ENCODE results near the gene GDI1. TPM values are rescaled to one million over a fixed set of nuclear protein-coding genes. Genes with fewer than 3 reads are reported as not detected.
A peak's percentile ranks its signal among the peaks of the same experiment; 100 is the strongest.

The GDI1 gene
- total and polyA plus RNA-seq, 2 donors: 39.2 to 144 TPM

DNA sequence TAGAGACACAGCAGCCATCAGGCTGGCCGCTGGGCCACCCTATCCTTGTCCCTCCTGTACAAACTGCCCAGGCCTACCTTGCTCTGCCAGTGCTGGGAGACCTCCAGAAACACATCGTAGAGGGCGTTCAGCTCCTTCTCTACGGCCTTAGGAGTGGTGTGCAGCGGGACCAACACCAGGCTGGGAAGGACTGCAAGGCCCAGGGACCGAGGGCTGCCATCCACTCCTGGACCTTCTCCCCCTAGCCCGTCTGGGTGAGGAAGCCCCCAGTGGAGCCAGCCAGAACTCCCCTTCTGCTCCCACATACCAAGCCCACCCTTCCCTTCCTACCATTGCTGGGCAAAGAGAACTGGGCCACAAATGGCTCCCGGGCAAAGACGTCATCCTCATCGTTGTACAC lies 33.8 kb upstream of the GDI1 start:
- Histone ChIP-seq H3K27me3 (ENCODE audit: control insufficient read depth in 2 of 2, insufficient read depth in 1 of 2, low read length in 1 of 2) (no peaks in the 10 kb centered on the region), H3K4me1 (ENCODE audit: control insufficient read depth in 2 of 2, insufficient read depth in 2 of 2, low read length in 2 of 2) (peaks cover 0 to 11% of the 10 kb centered on the region in 2 donors), H3K27ac (ENCODE audit: low read depth in 1 of 2, low read length in 1 of 2) (no peak overlapping the region), H3K36me3 (ENCODE audit: control insufficient read depth in 2 of 2, insufficient read depth in 2 of 2, low read length in 1 of 2) (peaks cover 23 to 26% of the 10 kb centered on the region in 2 donors), H3K4me3 (ENCODE audit: low read length in 2 of 2) (no peak overlapping the region), H3K9me3 (ENCODE audit: control insufficient read depth in 2 of 2, insufficient read depth in 1 of 2, low read length in 1 of 2) (no peaks in the 10 kb centered on the region)
- no peak for DNase-seq (ENCODE audit: low read depth in 6 of 9, low spot score in 9 of 9)
- WGBS: 95% methylated on average over 10 of the region's 10 CpGs

DNA sequence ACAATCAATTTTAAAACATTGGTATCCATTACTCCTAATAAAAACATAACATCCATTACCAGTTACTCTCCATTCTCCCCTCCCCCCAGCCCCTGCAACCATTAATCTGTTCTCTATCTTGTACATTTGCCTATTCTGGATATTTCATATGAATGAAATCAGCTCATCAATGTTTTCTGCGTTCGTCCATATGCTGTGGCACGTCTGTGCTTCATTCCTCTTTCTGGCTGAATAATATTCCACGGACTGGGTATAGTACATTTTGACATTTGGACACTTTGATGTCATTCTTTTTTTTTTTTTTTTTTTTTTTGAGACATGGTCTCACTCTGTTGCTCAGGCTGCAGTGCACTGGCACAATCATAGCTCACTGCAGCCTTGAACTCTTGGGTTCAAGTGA lies 33.1 kb upstream of the GDI1 start:
- Histone ChIP-seq H3K4me3 (ENCODE audit: low read length in 2 of 2) (no peak overlapping the region), H3K27me3 (ENCODE audit: control insufficient read depth in 2 of 2, insufficient read depth in 1 of 2, low read length in 1 of 2) (no peaks in the 10 kb centered on the region), H3K36me3 (ENCODE audit: control insufficient read depth in 2 of 2, insufficient read depth in 2 of 2, low read length in 1 of 2) (peaks cover 23 to 25% of the 10 kb centered on the region in 2 donors), H3K4me1 (ENCODE audit: control insufficient read depth in 2 of 2, insufficient read depth in 2 of 2, low read length in 2 of 2) (peaks cover 0 to 14% of the 10 kb centered on the region in 2 donors), H3K9me3 (ENCODE audit: control insufficient read depth in 2 of 2, insufficient read depth in 1 of 2, low read length in 1 of 2) (no peaks in the 10 kb centered on the region), H3K27ac (ENCODE audit: low read depth in 1 of 2, low read length in 1 of 2) (no peak overlapping the region)
- DNase-seq (ENCODE audit: low read depth in 6 of 9, low spot score in 9 of 9): no peak
- 98% methylated on average over 4 of the region's 4 CpGs for WGBS

DNA sequence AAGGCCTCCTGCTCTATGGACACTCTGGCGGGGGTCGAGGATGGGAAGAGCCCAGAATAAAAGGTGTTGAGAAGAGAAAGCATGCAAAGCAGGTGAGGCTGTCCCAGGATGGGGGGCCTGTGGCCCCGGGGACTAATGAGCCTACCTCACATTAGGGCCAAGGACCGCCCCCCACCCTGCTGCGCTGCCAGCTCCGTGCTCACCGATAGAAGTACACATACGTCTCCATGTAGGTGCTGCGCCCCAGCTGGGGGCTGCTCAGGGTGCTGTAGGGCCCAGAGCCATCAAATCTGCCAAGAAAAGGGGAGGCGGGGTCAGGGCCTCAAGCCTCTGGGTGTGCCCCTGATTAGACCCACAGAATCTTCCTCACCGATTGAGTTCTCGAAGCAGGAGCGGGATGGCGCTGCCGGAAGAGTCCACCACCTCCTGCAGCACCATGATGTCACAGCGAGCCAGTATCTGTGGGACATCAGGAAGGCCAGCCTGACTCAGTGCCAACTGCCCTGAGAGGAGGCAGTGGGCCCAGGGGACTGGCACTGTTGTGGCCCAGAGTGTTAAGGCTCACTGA lies 32.2 kb upstream of the GDI1 start:
- no peak for DNase-seq (ENCODE audit: low read depth in 6 of 9, low spot score in 9 of 9)
- H3K27me3 ChIP-seq (ENCODE audit: control insufficient read depth in 2 of 2, insufficient read depth in 1 of 2, low read length in 1 of 2): no peaks in the 10 kb centered on the region
- H3K4me3 ChIP-seq (ENCODE audit: low read length in 2 of 2): no peak overlapping the region
- H3K36me3 ChIP-seq (ENCODE audit: control insufficient read depth in 2 of 2, insufficient read depth in 2 of 2, low read length in 1 of 2): peaks cover 16 to 18% of the 10 kb centered on the region in 2 donors
- H3K9me3 ChIP-seq (ENCODE audit: control insufficient read depth in 2 of 2, insufficient read depth in 1 of 2, low read length in 1 of 2): no peaks in the 10 kb centered on the region
- 97% methylated on average over 16 of the region's 16 CpGs for WGBS
- no peak overlapping the region for H3K27ac ChIP-seq (ENCODE audit: low read depth in 1 of 2, low read length in 1 of 2)
- H3K4me1 ChIP-seq (ENCODE audit: control insufficient read depth in 2 of 2, insufficient read depth in 2 of 2, low read length in 2 of 2): peaks cover 0 to 11% of the 10 kb centered on the region in 2 donors

DNA sequence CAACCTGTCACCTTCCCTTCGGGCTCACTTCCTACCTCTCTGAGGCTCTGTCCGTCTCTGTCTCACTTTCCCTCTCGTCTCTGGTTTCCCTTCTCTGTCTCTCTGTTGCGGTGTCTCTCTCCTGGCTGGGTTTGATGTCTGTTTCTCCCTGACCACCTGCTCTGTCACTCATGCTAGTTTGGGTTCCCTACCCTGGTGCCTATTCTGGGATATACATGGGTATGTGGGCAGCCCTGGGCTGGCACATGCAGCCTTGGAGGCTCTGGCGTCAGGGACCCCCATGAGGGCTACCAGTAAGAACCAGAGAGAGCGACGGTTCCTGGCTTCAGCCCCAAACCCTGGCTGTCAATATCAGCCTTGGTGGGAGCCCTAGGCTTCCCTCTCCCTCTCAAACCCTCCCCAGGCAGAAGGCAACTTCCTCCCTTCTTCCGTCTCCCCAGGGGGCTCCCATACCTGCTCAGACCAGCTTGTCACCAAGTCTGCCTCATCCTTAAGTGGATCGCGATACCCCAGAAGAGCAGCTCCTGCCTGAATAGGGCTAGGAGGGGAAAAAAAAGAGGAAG lies 28.2 kb upstream of the GDI1 start:
- Histone ChIP-seq H3K27me3 (ENCODE audit: control insufficient read depth in 2 of 2, insufficient read depth in 1 of 2, low read length in 1 of 2) (no peaks in the 10 kb centered on the region), H3K4me3 (ENCODE audit: low read length in 2 of 2) (peak overlapping the region; percentile 5 to 38), H3K36me3 (ENCODE audit: control insufficient read depth in 2 of 2, insufficient read depth in 2 of 2, low read length in 1 of 2) (peaks cover 4 to 5% of the 10 kb centered on the region in 2 donors), H3K4me1 (ENCODE audit: control insufficient read depth in 2 of 2, insufficient read depth in 2 of 2, low read length in 2 of 2) (peaks cover 0 to 16% of the 10 kb centered on the region in 2 donors), H3K9me3 (ENCODE audit: control insufficient read depth in 2 of 2, insufficient read depth in 1 of 2, low read length in 1 of 2) (no peaks in the 10 kb centered on the region), H3K27ac (ENCODE audit: low read depth in 1 of 2, low read length in 1 of 2) (no peak overlapping the region)
- whole genome bisulfite sequencing: 54% methylated on average over 10 of the region's 10 CpGs
- no peak for DNase-seq (ENCODE audit: low read depth in 6 of 9, low spot score in 9 of 9)

DNA sequence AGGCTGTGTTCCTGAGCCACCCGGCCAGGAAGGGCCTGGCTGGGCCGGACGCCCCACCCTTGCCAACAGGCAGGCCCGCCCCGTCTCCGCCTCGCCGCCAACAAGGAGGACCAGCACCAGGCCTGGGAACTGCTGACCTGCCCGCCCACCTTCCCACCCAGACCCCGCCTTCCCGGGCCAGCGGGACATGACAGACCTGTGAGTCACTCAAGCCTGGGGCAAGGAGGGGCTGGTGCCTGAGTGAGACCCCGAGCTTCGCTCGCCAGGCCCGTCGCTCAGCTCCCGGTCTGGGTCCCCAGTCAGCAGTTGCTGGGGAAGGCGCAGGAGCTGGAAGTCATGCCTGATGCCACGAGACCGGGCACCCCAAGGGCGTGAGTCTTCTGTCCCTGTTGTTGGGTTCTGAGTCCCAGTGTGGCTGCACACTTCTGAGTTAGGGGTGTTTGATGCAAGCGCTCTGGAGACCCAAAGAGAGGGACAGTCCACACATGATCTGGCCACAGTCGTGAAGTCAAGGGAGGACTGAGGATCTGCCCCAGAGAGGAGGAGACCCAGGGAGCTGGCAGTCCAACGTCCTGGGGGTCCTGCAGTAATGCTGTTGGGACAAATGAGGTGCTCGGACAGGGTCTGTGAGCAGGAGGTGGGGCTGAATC lies 27.6 kb upstream of the GDI1 start, which contains the start of gene DNASE1L1:
Gene DNASE1L1, minus strand, starts transcription at position 33 of the 650 bp plus-strand sequence. CDS start 3,686 bp downstream, outside the sequence.
- no peaks in the 10 kb centered on the region for H3K9me3 ChIP-seq (ENCODE audit: control insufficient read depth in 2 of 2, insufficient read depth in 1 of 2, low read length in 1 of 2)
- no peak within 1 kb of the TSS for H3K27ac ChIP-seq (ENCODE audit: low read depth in 1 of 2, low read length in 1 of 2)
- peaks cover 0 to 16% of the 10 kb centered on the region in 2 donors for H3K4me1 ChIP-seq (ENCODE audit: control insufficient read depth in 2 of 2, insufficient read depth in 2 of 2, low read length in 2 of 2)
- DNase-seq (ENCODE audit: low read depth in 6 of 9, low spot score in 9 of 9): no peak
- peak within 1 kb of the TSS; percentile 5 to 38 for H3K4me3 ChIP-seq (ENCODE audit: low read length in 2 of 2)
- peaks cover 4 to 5% of the 10 kb centered on the region in 2 donors for H3K36me3 ChIP-seq (ENCODE audit: control insufficient read depth in 2 of 2, insufficient read depth in 2 of 2, low read length in 1 of 2)
- WGBS: 35% methylated on average over 26 of the region's 26 CpGs
- H3K27me3 ChIP-seq (ENCODE audit: control insufficient read depth in 2 of 2, insufficient read depth in 1 of 2, low read length in 1 of 2): no peaks in the 10 kb centered on the region

DNA sequence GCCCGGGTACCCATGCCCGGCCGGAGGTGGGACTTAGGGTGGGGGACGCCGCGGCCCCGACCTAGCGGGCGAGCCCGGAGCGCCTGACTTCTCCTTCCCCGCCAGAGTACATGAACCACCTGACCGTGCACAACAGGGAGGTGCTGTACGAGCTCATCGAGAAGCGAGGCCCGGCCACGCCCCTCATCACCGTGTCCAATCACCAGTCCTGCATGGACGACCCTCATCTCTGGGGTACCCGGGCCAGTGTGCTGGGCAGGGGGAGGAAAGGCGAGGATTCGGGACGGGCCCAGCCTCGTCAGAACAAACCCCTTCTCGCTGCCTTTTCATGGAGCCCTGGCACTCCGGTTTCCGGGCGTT lies 25.0 kb upstream of the GDI1 start:
- peak in 2 of 9 donors; percentile 44 to 75 for DNase-seq (ENCODE audit: low read depth in 6 of 9, low spot score in 9 of 9)
- Histone ChIP-seq H3K9me3 (ENCODE audit: control insufficient read depth in 2 of 2, insufficient read depth in 1 of 2, low read length in 1 of 2) (no peaks in the 10 kb centered on the region), H3K27ac (ENCODE audit: low read depth in 1 of 2, low read length in 1 of 2) (peak overlapping the region; percentile 80 to 91), H3K27me3 (ENCODE audit: control insufficient read depth in 2 of 2, insufficient read depth in 1 of 2, low read length in 1 of 2) (no peaks in the 10 kb centered on the region), H3K4me3 (ENCODE audit: low read length in 2 of 2) (peak overlapping the region; percentile 58 to 61), H3K36me3 (ENCODE audit: control insufficient read depth in 2 of 2, insufficient read depth in 2 of 2, low read length in 1 of 2) (peaks cover 4 to 5% of the 10 kb centered on the region in 2 donors), H3K4me1 (ENCODE audit: control insufficient read depth in 2 of 2, insufficient read depth in 2 of 2, low read length in 2 of 2) (peaks cover 0 to 16% of the 10 kb centered on the region in 2 donors)
- under 1% methylated on average over 29 of the region's 29 CpGs for WGBS

DNA sequence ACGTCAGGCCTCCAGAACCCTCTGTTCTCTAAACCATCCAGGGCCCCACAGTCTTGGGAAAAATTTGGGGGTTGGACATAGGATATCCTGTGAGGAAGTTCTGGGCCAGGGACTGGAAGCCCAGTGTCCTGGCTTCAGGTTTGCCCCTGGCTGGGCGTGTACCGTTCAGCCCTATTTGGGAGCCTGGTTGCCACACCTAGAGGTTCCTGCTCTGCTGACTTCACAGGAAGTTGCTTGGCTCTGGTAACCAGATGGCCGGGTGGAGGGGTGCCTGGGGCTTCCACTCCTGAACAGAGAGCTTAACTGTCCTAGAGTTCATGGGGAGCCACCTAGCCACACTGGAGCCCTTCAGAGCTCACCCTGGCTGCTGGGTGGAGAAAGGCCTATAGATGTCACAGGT lies 24.5 kb upstream of the GDI1 start:
- WGBS: 8% methylated on average over 4 of the region's 4 CpGs
- Histone ChIP-seq H3K36me3 (ENCODE audit: control insufficient read depth in 2 of 2, insufficient read depth in 2 of 2, low read length in 1 of 2) (peaks cover 4 to 5% of the 10 kb centered on the region in 2 donors), H3K27ac (ENCODE audit: low read depth in 1 of 2, low read length in 1 of 2) (peak overlapping the region; percentile 80 to 91), H3K4me3 (ENCODE audit: low read length in 2 of 2) (peak overlapping the region; percentile 58 to 61), H3K9me3 (ENCODE audit: control insufficient read depth in 2 of 2, insufficient read depth in 1 of 2, low read length in 1 of 2) (no peaks in the 10 kb centered on the region), H3K27me3 (ENCODE audit: control insufficient read depth in 2 of 2, insufficient read depth in 1 of 2, low read length in 1 of 2) (no peaks in the 10 kb centered on the region), H3K4me1 (ENCODE audit: control insufficient read depth in 2 of 2, insufficient read depth in 2 of 2, low read length in 2 of 2) (peaks cover 0 to 16% of the 10 kb centered on the region in 2 donors)
- peak in 2 of 9 donors; percentile 35 to 63 for DNase-seq (ENCODE audit: low read depth in 6 of 9, low spot score in 9 of 9)

DNA sequence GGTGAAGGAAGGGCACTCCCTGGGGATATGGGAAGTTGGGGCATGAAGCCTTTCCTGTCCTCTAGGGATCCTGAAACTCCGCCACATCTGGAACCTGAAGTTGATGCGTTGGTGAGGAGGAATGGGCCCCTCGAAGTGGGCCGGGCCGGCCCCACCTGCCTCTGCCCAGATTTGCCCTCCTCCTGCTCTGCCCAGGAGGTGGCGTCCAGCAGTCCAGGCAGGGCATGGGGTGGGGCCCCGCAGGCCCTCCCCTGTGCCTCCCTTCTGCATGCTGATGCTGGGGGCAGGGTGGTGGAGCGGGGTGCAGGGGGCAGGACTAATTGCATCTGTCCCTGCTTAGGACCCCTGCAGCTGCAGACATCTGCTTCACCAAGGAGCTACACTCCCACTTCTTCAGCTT lies 23.8 kb upstream of the GDI1 start:
- WGBS: 93% methylated on average over 8 of the region's 8 CpGs
- no peak overlapping the region for H3K27ac ChIP-seq (ENCODE audit: low read depth in 1 of 2, low read length in 1 of 2)
- peaks cover 4 to 5% of the 10 kb centered on the region in 2 donors for H3K36me3 ChIP-seq (ENCODE audit: control insufficient read depth in 2 of 2, insufficient read depth in 2 of 2, low read length in 1 of 2)

DNA sequence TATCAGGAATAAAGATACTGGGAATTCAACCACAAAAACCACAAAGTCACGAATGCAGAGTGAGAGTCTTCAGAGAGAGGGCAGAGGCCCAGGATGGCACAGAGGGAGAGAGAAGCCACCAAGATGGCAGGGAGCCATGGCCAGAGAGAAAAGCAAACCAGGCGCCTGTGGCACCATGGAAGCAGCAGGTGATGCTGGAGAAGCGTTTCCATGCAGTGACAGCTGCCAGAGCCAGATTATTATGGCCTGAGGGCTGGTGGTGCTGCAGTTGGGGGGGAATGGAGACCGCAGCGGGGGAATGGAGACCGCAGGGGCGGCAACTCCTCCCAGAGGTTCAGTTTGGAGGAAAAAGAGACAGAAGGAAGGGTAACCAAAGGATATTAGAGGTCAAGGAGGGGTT lies 19.8 kb upstream of the GDI1 start:
- DNase-seq (ENCODE audit: low read depth in 6 of 9, low spot score in 9 of 9): no peak
- H3K27ac ChIP-seq (ENCODE audit: low read depth in 1 of 2, low read length in 1 of 2): no peak overlapping the region
- H3K4me3 ChIP-seq (ENCODE audit: low read length in 2 of 2): no peak overlapping the region

More for the DNA sequence above, 23.8 kb upstream of the GDI1 start:
- H3K27me3 ChIP-seq (ENCODE audit: control insufficient read depth in 2 of 2, insufficient read depth in 1 of 2, low read length in 1 of 2): no peaks in the 10 kb centered on the region
- H3K9me3 ChIP-seq (ENCODE audit: control insufficient read depth in 2 of 2, insufficient read depth in 1 of 2, low read length in 1 of 2): no peaks in the 10 kb centered on the region
- H3K4me3 ChIP-seq (ENCODE audit: low read length in 2 of 2): no peak overlapping the region
- H3K4me1 ChIP-seq (ENCODE audit: control insufficient read depth in 2 of 2, insufficient read depth in 2 of 2, low read length in 2 of 2): peaks cover 0 to 16% of the 10 kb centered on the region in 2 donors
- DNase-seq (ENCODE audit: low read depth in 6 of 9, low spot score in 9 of 9): no peak

More for the DNA sequence above, 19.8 kb upstream of the GDI1 start:
- Histone ChIP-seq H3K27me3 (ENCODE audit: control insufficient read depth in 2 of 2, insufficient read depth in 1 of 2, low read length in 1 of 2) (no peaks in the 10 kb centered on the region), H3K4me1 (ENCODE audit: control insufficient read depth in 2 of 2, insufficient read depth in 2 of 2, low read length in 2 of 2) (peaks cover 0 to 7% of the 10 kb centered on the region in 2 donors), H3K9me3 (ENCODE audit: control insufficient read depth in 2 of 2, insufficient read depth in 1 of 2, low read length in 1 of 2) (no peaks in the 10 kb centered on the region), H3K36me3 (ENCODE audit: control insufficient read depth in 2 of 2, insufficient read depth in 2 of 2, low read length in 1 of 2) (peaks cover 5 to 11% of the 10 kb centered on the region in 2 donors)
- 84% methylated on average over 7 of the region's 7 CpGs for WGBS

All from thymus (tissue), 11 donors.